GM12878 (cell line): ENCODE data around the gene MMEL1. TPM values are rescaled to one million over a fixed set of nuclear protein-coding genes. Genes with fewer than 3 reads are reported as not detected.
A peak's percentile ranks its signal among the peaks of the same experiment; 100 is the strongest.

Experiments
- ASH2L ChIP-seq: fragments of 300-600, 200-600 bp; sonication (generic); IDR thresholded peaks from 2 replicates; pipeline ENCODE4 v1.6.1; 2017; ENCODE audit warnings: low read depth, mild to moderate bottlenecking, borderline replicate concordance
- DPF2 ChIP-seq: fragments of 450-650 bp; IDR thresholded peaks from 2 replicates; pipeline ENCODE4 v1.6.1; 2017; ENCODE audit warnings: mild to moderate bottlenecking
- ESRRA ChIP-seq: IDR thresholded peaks from 2 replicates; pipeline ENCODE4 v1.6.1; 2012; ENCODE audit warnings: mild to moderate bottlenecking, low read length, improper control_type of control experiment
- ETV6 ChIP-seq, 2 experiments: fragments of 450-650 bp in 1 of 2; IDR thresholded peaks in 1 of 2; conservative IDR thresholded peaks in 1 of 2; 2 replicates each; pipeline ENCODE4 v1.6.1; 2014; ENCODE audit warnings: antibody characterized with exemption in 1 of 2, borderline replicate concordance in 1 of 2, low read depth in 1 of 2, mild to moderate bottlenecking in 1 of 2, moderate library complexity in 1 of 2
- EZH2 ChIP-seq: IDR thresholded peaks from 2 replicates; pipeline ENCODE4 v1.6.1; 2012; ENCODE audit warnings: low read depth, mild to moderate bottlenecking, control low read depth, inconsistent platforms, low read length, borderline replicate concordance; ENCODE audit not compliant: control insufficient read depth
- FOXM1 ChIP-seq: IDR thresholded peaks from 2 replicates; pipeline ENCODE4 v1.6.1; 2012; ENCODE audit warnings: low read depth, mild to moderate bottlenecking, inconsistent platforms, low read length, moderate library complexity
- GABPA ChIP-seq: IDR thresholded peaks from 2 replicates; pipeline ENCODE4 v1.6.1; 2014; ENCODE audit warnings: antibody characterized with exemption, low read depth, mild to moderate bottlenecking, inconsistent platforms
- MEF2A ChIP-seq: IDR thresholded peaks from 2 replicates; pipeline ENCODE4 v1.6.1; 2011; ENCODE audit warnings: low read depth, mild to moderate bottlenecking, low read length, moderate library complexity; ENCODE audit not compliant: insufficient read depth
- MTA3 ChIP-seq: IDR thresholded peaks from 2 replicates; pipeline ENCODE4 v1.6.1; 2012; ENCODE audit warnings: low read length, inconsistent platforms, borderline replicate concordance
- NBN ChIP-seq: fragments of 450-650 bp; IDR thresholded peaks from 2 replicates; pipeline ENCODE4 v1.6.1; 2016
- NFXL1 ChIP-seq: fragments of 450-650 bp; IDR thresholded peaks from 2 replicates; pipeline ENCODE4 v1.6.1; 2017; ENCODE audit warnings: antibody characterized with exemption, mild to moderate bottlenecking, borderline replicate concordance
- POLR2A ChIP-seq: IDR thresholded peaks from 2 replicates; pipeline ENCODE4 v1.6.1; 2011; ENCODE audit warnings: low read depth, mild to moderate bottlenecking, low read length
- RB1 ChIP-seq: fragments of 450-650 bp; formaldehyde crosslinking; IDR thresholded peaks from 2 replicates; pipeline ENCODE4 v1.6.1; 2017; ENCODE audit warnings: mild to moderate bottlenecking, borderline replicate concordance
- RELB ChIP-seq: fragments of 450-650 bp; IDR thresholded peaks from 2 replicates; pipeline ENCODE4 v1.6.1; 2017; ENCODE audit warnings: low read depth, mild to moderate bottlenecking, moderate library complexity
- SMARCA5 ChIP-seq: fragments of 450-650 bp; IDR thresholded peaks from 2 replicates; pipeline ENCODE4 v1.6.1; 2017; ENCODE audit warnings: mild to moderate bottlenecking
- SPI1 ChIP-seq: IDR thresholded peaks from 2 replicates; pipeline ENCODE4 v1.6.1; 2011; ENCODE audit warnings: low read depth, mild to moderate bottlenecking, low read length, moderate library complexity, borderline replicate concordance; ENCODE audit not compliant: insufficient read depth
- ZSCAN29 ChIP-seq: fragments of 450-650 bp; IDR thresholded peaks from 2 replicates; pipeline ENCODE4 v1.6.1; 2017; ENCODE audit warnings: mild to moderate bottlenecking, moderate library complexity
- polyA plus RNA-seq, 11 experiments: library from polyadenylated mRNA; depleted of rRNA in 4 of 11; unstranded in 6 of 11; stranded (reverse) in 5 of 11; fragments of >200 nt; fragmentation: Nextera tagmentation in 4 of 11; fragmentation: Illumina TruSeq in 1 of 11; extraction: Ambion mirVana in 4 of 11; extraction: Trizol in 1 of 11; gene quantifications; 1 replicate in 1 of 11; 2 replicates in 10 of 11; pipeline versions ENCODE4 v1.2.1 to v1.2.3, GENCODE V29; 2011 to 2016; ENCODE audit warnings: inconsistent platforms in 2 of 11, missing spikeins in 2 of 11, low read depth in 1 of 11
- total RNA-seq, 4 experiments: library from RNA; depleted of rRNA in 3 of 4; stranded (reverse); fragments of >200 nt in 3 of 4; fragmentation: Illumina TruSeq in 1 of 4; extraction: Trizol in 1 of 4; gene quantifications; 2 replicates each; pipeline versions ENCODE4 v1.2.1 to v1.2.3, GENCODE V29; 2013 to 2021
- TF ChIP-seq, protein P1 (sequence below): fragments of 450-650 bp; IDR thresholded peaks from 2 replicates; pipeline ENCODE4 v1.6.1; 2017; ENCODE audit warnings: mild to moderate bottlenecking, moderate library complexity
- TF ChIP-seq, protein P2 (sequence below): fragments of 150-350 bp; IDR thresholded peaks from 2 replicates; pipeline ENCODE4 v1.6.1; 2016; ENCODE audit warnings: low read depth, low read length
- TF ChIP-seq, protein P3 (sequence below): fragments of 450-650 bp; IDR thresholded peaks from 2 replicates; pipeline ENCODE4 v1.6.1; 2016; ENCODE audit warnings: mild to moderate bottlenecking

Gene MMEL1
- total and polyA plus RNA-seq, 10 of the 15 experiments (the other 5 are each of a cell fraction or from before 2014, with no cell fraction given), result 0.11 TPM; not detected in 9

GRCh38 chr1:2556678-2557481, 75.9 kb downstream of the MMEL1 start (continued):
- TF ChIP-seq ETV6 (conservative IDR thresholded peaks at IDR 0.05 in 1 of 2, IDR thresholded peaks at IDR 0.05 in 1 of 2; ENCODE audit: borderline replicate concordance in 1 of 2, low read depth in 1 of 2) (no peak), NFXL1 (no peak), GABPA (no peak), ZSCAN29 (no peak), NBN (no peak), ESRRA (no peak), EZH2 (no peak), FOXM1 (no peak), SPI1 (0 out of 2 replicates have a peak, but pooled peaks have one; percentile 1), MTA3 (no peak), DPF2 (no peak), POLR2A (peak; percentile 78), SMARCA5 (no peak), RELB (no peak), RB1 (no peak), MEF2A (no peak), ASH2L (no peak)
- TF ChIP-seq, protein P1, sequence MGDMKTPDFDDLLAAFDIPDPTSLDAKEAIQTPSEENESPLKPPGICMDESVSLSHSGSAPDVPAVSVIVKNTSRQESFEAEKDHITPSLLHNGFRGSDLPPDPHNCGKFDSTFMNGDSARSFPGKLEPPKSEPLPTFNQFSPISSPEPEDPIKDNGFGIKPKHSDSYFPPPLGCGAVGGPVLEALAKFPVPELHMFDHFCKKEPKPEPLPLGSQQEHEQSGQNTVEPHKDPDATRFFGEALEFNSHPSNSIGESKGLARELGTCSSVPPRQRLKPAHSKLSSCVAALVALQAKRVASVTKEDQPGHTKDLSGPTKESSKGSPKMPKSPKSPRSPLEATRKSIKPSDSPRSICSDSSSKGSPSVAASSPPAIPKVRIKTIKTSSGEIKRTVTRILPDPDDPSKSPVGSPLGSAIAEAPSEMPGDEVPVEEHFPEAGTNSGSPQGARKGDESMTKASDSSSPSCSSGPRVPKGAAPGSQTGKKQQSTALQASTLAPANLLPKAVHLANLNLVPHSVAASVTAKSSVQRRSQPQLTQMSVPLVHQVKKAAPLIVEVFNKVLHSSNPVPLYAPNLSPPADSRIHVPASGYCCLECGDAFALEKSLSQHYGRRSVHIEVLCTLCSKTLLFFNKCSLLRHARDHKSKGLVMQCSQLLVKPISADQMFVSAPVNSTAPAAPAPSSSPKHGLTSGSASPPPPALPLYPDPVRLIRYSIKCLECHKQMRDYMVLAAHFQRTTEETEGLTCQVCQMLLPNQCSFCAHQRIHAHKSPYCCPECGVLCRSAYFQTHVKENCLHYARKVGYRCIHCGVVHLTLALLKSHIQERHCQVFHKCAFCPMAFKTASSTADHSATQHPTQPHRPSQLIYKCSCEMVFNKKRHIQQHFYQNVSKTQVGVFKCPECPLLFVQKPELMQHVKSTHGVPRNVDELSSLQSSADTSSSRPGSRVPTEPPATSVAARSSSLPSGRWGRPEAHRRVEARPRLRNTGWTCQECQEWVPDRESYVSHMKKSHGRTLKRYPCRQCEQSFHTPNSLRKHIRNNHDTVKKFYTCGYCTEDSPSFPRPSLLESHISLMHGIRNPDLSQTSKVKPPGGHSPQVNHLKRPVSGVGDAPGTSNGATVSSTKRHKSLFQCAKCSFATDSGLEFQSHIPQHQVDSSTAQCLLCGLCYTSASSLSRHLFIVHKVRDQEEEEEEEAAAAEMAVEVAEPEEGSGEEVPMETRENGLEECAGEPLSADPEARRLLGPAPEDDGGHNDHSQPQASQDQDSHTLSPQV, result no peak
- TF ChIP-seq, protein P2, sequence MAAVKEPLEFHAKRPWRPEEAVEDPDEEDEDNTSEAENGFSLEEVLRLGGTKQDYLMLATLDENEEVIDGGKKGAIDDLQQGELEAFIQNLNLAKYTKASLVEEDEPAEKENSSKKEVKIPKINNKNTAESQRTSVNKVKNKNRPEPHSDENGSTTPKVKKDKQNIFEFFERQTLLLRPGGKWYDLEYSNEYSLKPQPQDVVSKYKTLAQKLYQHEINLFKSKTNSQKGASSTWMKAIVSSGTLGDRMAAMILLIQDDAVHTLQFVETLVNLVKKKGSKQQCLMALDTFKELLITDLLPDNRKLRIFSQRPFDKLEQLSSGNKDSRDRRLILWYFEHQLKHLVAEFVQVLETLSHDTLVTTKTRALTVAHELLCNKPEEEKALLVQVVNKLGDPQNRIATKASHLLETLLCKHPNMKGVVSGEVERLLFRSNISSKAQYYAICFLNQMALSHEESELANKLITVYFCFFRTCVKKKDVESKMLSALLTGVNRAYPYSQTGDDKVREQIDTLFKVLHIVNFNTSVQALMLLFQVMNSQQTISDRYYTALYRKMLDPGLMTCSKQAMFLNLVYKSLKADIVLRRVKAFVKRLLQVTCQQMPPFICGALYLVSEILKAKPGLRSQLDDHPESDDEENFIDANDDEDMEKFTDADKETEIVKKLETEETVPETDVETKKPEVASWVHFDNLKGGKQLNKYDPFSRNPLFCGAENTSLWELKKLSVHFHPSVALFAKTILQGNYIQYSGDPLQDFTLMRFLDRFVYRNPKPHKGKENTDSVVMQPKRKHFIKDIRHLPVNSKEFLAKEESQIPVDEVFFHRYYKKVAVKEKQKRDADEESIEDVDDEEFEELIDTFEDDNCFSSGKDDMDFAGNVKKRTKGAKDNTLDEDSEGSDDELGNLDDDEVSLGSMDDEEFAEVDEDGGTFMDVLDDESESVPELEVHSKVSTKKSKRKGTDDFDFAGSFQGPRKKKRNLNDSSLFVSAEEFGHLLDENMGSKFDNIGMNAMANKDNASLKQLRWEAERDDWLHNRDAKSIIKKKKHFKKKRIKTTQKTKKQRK, result no peak
- TF ChIP-seq, protein P3, sequence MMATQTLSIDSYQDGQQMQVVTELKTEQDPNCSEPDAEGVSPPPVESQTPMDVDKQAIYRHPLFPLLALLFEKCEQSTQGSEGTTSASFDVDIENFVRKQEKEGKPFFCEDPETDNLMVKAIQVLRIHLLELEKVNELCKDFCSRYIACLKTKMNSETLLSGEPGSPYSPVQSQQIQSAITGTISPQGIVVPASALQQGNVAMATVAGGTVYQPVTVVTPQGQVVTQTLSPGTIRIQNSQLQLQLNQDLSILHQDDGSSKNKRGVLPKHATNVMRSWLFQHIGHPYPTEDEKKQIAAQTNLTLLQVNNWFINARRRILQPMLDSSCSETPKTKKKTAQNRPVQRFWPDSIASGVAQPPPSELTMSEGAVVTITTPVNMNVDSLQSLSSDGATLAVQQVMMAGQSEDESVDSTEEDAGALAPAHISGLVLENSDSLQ, result no peak; the same call in 1 of the 2 replicates
